ENCODE data around the gene TRRAP. TPM values are rescaled to one million over a fixed set of nuclear protein-coding genes. Genes with fewer than 3 reads are reported as not detected.
A peak's percentile ranks its signal among the peaks of the same experiment; 100 is the strongest.

TRRAP gene
- polyA plus RNA-seq, 2 donors = 5.8 to 7.6 TPM

DNA sequence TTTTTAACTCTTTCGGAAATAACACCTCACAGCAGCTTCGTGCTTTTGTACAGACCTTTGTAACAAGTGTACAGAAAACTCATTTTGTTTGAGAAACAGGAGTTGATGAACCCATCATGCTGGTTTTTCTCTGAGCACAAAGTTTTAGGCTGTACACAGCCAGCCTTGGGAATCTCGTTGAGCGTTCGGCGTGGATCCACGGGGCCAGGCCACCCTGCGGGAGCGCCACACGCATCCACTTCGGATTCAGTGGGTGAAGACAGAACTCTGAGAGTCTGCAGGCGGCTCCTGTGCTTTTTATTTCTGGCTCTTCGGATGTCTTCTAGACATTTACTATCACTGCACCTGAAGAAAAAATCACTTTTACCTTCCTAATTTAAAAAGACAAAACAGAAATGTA is 134.4 kb downstream of the TRRAP start:
- Histone ChIP-seq H3K27me3 (ENCODE audit: control insufficient read depth in 1 of 2, insufficient read depth in 2 of 2, low read length in 2 of 2) (no peaks in the 10 kb centered on the region), H3K36me3 (ENCODE audit: control insufficient read depth in 2 of 2, insufficient read depth in 2 of 2, low read length in 1 of 2) (peaks cover 23 to 53% of the 10 kb centered on the region in 2 donors), H3K4me3 (ENCODE audit: low read depth in 1 of 2, low read length in 2 of 2) (no peak overlapping the region), H3K4me1 (ENCODE audit: control insufficient read depth in 2 of 2, insufficient read depth in 2 of 2, low read length in 1 of 2) (no peaks in the 10 kb centered on the region), H3K27ac (ENCODE audit: low read depth in 2 of 2, low read length in 1 of 2) (no peak overlapping the region), H3K9me3 (ENCODE audit: control insufficient read depth in 2 of 2, insufficient read depth in 1 of 2, low read depth in 1 of 2, low read length in 1 of 2) (peaks cover 0 to 3% of the 10 kb centered on the region in 2 donors)
- WGBS, 2 donors = 97 to 98% methylated on average over 13 of the region's 13 CpGs

DNA sequence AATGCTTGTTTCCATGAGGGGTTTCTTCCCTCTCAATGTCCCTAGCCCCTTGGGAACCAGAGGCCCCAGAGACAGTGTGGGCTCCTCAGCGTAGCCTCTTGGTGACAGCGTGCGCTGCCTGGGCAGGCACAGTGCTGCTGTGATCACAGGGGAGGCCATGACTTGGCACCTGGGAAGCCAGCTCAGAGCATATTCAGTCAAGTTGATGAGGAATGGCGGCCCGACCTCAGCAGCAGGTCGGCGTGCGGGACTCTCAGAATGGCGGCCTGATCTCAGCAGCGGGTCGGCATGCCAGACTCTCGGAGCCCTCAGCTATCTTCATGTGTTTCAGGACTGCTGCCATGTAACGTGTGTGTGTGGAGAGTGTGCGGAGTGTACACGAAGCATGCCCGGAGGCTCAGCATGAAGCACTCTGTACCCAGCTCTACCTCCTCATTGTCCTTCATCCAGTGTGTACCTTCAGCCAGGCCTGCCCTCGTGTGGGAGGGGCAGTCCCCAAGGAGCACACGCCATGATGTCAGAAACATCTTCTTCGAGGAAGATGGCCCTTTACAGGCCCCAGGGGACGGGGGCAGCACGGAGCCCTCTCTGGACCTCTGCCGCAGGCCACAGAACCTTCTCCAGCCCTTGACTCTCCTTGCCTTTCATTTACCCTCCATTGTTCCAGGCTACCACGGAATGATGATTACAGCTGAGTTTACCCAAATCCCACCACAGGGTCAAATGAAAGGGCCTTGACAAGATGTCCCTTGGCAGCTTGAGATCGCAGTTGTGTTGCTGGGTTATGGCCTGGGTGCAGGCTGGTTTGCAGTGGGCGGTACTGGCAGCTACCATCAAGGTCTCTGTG is 135.2 kb downstream of the TRRAP start:
- no peak overlapping the region for H3K27ac ChIP-seq (ENCODE audit: low read depth in 2 of 2, low read length in 1 of 2)
- H3K9me3 ChIP-seq (ENCODE audit: control insufficient read depth in 2 of 2, insufficient read depth in 1 of 2, low read depth in 1 of 2, low read length in 1 of 2) = peaks cover 0 to 3% of the 10 kb centered on the region in 2 donors
- H3K4me3 ChIP-seq (ENCODE audit: low read depth in 1 of 2, low read length in 2 of 2) = no peak overlapping the region
- no peaks in the 10 kb centered on the region for H3K27me3 ChIP-seq (ENCODE audit: control insufficient read depth in 1 of 2, insufficient read depth in 2 of 2, low read length in 2 of 2)
- peaks cover 23 to 47% of the 10 kb centered on the region in 2 donors for H3K36me3 ChIP-seq (ENCODE audit: control insufficient read depth in 2 of 2, insufficient read depth in 2 of 2, low read length in 1 of 2)
- no peaks in the 10 kb centered on the region for H3K4me1 ChIP-seq (ENCODE audit: control insufficient read depth in 2 of 2, insufficient read depth in 2 of 2, low read length in 1 of 2)
- 96% methylated on average over 25 of the region's 25 CpGs for WGBS, 2 donors

DNA sequence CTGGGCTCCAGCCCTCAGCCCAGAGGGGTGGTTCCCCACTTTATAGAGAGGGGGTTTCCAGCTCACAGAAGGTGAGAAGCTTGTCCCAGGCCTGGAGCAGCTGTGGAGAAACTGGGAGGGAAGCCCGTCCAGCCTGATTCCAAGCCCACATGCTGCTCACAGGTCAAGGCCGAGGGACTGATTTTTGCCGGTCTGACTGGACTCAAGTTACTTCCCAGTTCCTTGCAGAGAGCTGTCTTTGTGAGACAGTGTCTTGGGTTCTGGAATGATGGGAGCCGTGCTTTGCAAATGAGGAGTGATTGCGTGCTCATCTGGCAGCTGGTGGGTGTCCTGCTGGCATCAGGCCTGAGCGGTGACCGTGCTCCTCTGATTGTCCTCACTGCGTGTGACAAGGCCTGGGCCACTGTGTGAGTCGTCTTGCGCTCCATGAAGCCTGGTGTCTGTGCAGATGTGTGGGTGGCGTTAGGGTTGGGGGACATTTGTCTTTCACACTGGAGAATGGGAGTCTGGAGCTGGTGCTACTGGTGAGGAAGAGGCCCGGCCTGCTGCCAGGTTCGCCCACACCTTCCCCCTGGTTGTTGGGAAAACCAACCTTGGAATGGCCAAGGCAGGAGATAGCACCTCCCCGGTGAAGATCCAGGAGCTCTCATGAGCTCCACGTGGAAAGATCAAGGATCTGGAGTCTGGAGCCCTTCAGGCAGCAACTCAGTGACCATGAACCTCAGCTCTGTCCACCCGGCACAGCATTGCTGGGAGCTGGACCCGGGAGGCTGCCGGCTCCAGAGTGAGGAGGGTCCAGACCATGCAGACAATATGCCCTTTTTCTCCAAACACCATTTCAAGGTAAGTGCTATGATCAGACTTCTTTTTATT is 136.0 kb downstream of the TRRAP start:
- H3K9me3 ChIP-seq (ENCODE audit: control insufficient read depth in 2 of 2, insufficient read depth in 1 of 2, low read depth in 1 of 2, low read length in 1 of 2) = peaks cover 0 to 3% of the 10 kb centered on the region in 2 donors
- H3K4me3 ChIP-seq (ENCODE audit: low read depth in 1 of 2, low read length in 2 of 2) = no peak overlapping the region
- H3K27ac ChIP-seq (ENCODE audit: low read depth in 2 of 2, low read length in 1 of 2) = no peak overlapping the region
- H3K27me3 ChIP-seq (ENCODE audit: control insufficient read depth in 1 of 2, insufficient read depth in 2 of 2, low read length in 2 of 2) = no peaks in the 10 kb centered on the region
- H3K36me3 ChIP-seq (ENCODE audit: control insufficient read depth in 2 of 2, insufficient read depth in 2 of 2, low read length in 1 of 2) = peaks cover 23 to 39% of the 10 kb centered on the region in 2 donors
- WGBS, 2 donors = 95% methylated on average over 18 of the region's 18 CpGs
- no peaks in the 10 kb centered on the region for H3K4me1 ChIP-seq (ENCODE audit: control insufficient read depth in 2 of 2, insufficient read depth in 2 of 2, low read length in 1 of 2)

DNA sequence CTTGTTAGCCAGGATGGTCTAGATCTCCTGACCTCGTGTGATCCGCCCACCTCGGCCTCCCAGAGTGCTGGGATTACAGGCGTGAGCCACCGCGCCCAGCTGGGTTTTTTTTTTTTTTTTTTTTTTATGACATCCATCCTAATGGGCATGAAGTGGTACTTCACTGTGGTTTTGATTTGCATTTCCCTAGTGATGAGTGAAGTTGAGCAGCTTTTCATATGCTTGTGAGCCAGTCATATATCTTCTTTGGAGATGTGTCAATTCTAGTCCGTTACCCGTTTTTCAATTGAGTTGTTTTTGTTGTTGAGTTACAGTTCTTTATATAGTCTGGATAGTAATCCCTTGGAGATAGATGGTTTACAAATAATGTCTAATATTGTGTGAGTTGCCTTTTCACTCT is 137.9 kb downstream of the TRRAP start:
- Histone ChIP-seq H3K36me3 (ENCODE audit: control insufficient read depth in 2 of 2, insufficient read depth in 2 of 2, low read length in 1 of 2) (peaks cover 22 to 31% of the 10 kb centered on the region in 2 donors), H3K27me3 (ENCODE audit: control insufficient read depth in 1 of 2, insufficient read depth in 2 of 2, low read length in 2 of 2) (no peaks in the 10 kb centered on the region), H3K4me3 (ENCODE audit: low read depth in 1 of 2, low read length in 2 of 2) (no peak overlapping the region), H3K27ac (ENCODE audit: low read depth in 2 of 2, low read length in 1 of 2) (no peak overlapping the region), H3K9me3 (ENCODE audit: control insufficient read depth in 2 of 2, insufficient read depth in 1 of 2, low read depth in 1 of 2, low read length in 1 of 2) (peaks cover 0 to 3% of the 10 kb centered on the region in 2 donors), H3K4me1 (ENCODE audit: control insufficient read depth in 2 of 2, insufficient read depth in 2 of 2, low read length in 1 of 2) (no peaks in the 10 kb centered on the region)
- WGBS, 2 donors = 89 to 93% methylated on average over 8 of the region's 8 CpGs

DNA sequence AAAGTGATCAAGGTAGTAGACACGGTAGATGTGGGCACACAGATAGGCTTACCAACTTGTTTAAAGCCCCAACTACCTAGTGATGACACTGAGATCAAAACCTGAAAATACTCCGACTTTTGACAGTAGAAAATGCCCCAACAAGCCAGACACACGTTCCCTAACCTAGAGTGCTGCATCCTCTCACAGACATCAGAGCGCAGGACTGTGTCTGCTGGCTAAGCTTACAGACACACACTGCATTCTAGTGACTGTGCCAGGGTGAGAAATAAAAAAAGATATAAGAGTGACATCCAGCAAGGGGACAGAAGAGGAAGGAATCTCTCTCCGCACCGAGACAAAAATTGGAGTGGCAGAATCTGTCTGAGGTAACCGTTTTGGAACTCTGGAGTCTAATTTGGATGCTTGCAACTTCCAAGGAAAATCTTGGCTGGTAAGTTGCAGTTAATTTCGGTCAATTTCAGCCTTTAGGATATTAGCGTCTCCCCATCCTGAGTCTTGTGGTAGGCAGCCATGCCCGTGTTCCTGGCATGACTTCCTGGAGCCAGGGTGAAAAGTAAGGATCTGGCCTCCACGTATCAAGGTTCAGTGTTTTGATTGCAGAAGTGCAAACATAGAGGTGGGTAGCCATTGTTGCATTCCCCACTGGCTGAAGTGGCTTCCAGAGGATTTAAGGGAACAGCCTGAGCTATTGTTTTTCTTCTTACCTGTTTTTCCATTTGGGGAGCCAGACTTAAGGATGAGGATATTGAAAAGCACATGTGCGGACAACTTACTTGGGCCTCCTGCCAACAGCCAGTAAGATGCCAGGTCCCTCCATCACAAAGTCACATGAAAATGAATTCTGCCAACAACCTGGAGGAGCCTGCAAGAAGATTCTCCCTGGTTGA is 141.4 kb downstream of the TRRAP start:
- 70 to 83% methylated on average over 12 of the region's 12 CpGs for WGBS, 2 donors
- H3K27ac ChIP-seq (ENCODE audit: low read depth in 2 of 2, low read length in 1 of 2) = no peak overlapping the region
- no peaks in the 10 kb centered on the region for H3K27me3 ChIP-seq (ENCODE audit: control insufficient read depth in 1 of 2, insufficient read depth in 2 of 2, low read length in 2 of 2)
- no peaks in the 10 kb centered on the region for H3K4me1 ChIP-seq (ENCODE audit: control insufficient read depth in 2 of 2, insufficient read depth in 2 of 2, low read length in 1 of 2)
- no peaks in the 10 kb centered on the region for H3K9me3 ChIP-seq (ENCODE audit: control insufficient read depth in 2 of 2, insufficient read depth in 1 of 2, low read depth in 1 of 2, low read length in 1 of 2)
- peaks cover 0 to 4% of the 10 kb centered on the region in 2 donors for H3K36me3 ChIP-seq (ENCODE audit: control insufficient read depth in 2 of 2, insufficient read depth in 2 of 2, low read length in 1 of 2)
- H3K4me3 ChIP-seq (ENCODE audit: low read depth in 1 of 2, low read length in 2 of 2) = no peak overlapping the region

DNA sequence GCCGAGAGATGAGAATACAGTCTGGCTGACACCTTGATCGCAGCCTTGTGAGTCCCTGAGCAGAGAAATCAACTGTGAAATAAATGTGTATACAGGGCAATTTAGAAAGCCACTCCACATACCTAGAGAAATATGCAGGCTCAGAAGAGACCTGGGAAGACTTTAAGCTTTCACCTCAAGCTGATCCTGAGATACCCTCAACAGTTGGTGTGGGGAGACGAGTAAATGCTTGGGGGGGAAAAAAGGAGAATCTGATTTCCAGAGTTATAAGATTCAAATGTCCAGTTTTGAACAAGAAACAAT is 142.0 kb downstream of the TRRAP start:
- 76 to 92% methylated on average over 3 of the region's 3 CpGs for WGBS, 2 donors
- H3K27ac ChIP-seq (ENCODE audit: low read depth in 2 of 2, low read length in 1 of 2) = no peak overlapping the region
- no peak overlapping the region for H3K4me3 ChIP-seq (ENCODE audit: low read depth in 1 of 2, low read length in 2 of 2)

DNA sequence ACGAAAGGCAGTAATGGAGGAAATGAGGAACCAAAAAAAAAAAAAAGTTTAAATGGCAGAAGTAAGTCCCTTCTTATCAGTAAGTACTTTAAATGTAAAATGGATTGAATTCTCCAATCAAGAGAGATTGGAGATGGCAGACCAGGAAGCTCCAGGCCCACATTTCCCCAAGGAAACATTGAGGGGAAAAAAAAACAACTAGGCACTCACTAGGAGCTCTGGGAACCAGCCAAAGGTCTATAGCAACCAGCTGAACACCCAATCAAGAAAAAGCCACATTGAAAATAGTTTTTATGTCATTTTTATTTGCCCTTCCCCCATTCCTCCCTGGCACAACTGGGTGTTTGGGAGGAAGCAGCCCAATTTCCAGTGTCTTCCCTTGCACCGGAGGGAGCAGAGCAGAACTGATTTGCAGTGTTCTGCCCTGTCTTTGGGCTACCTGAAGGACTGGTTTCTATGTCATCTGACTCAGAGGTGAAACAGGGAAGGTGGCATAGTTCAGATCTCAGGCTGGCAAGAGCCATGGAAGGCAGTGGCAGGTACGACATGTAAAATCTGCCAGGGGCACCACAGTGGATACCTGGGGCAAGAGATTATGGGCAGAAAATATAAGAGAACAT is 143.7 kb downstream of the TRRAP start:
- Histone ChIP-seq H3K4me1 (ENCODE audit: control insufficient read depth in 2 of 2, insufficient read depth in 2 of 2, low read length in 1 of 2) (no peaks in the 10 kb centered on the region), H3K9me3 (ENCODE audit: control insufficient read depth in 2 of 2, insufficient read depth in 1 of 2, low read depth in 1 of 2, low read length in 1 of 2) (no peaks in the 10 kb centered on the region), H3K4me3 (ENCODE audit: low read depth in 1 of 2, low read length in 2 of 2) (no peak overlapping the region), H3K27me3 (ENCODE audit: control insufficient read depth in 1 of 2, insufficient read depth in 2 of 2, low read length in 2 of 2) (no peaks in the 10 kb centered on the region), H3K27ac (ENCODE audit: low read depth in 2 of 2, low read length in 1 of 2) (peak overlapping the region; percentile 36 to 54), H3K36me3 (ENCODE audit: control insufficient read depth in 2 of 2, insufficient read depth in 2 of 2, low read length in 1 of 2) (no peaks in the 10 kb centered on the region)
- WGBS, 2 donors = 51 to 65% methylated on average over 3 of the region's 3 CpGs

More for the DNA sequence above, 142.0 kb downstream of the TRRAP start:
- no peaks in the 10 kb centered on the region for H3K27me3 ChIP-seq (ENCODE audit: control insufficient read depth in 1 of 2, insufficient read depth in 2 of 2, low read length in 2 of 2)
- no peaks in the 10 kb centered on the region for H3K4me1 ChIP-seq (ENCODE audit: control insufficient read depth in 2 of 2, insufficient read depth in 2 of 2, low read length in 1 of 2)
- H3K36me3 ChIP-seq (ENCODE audit: control insufficient read depth in 2 of 2, insufficient read depth in 2 of 2, low read length in 1 of 2) = peaks cover 0 to 2% of the 10 kb centered on the region in 2 donors
- no peaks in the 10 kb centered on the region for H3K9me3 ChIP-seq (ENCODE audit: control insufficient read depth in 2 of 2, insufficient read depth in 1 of 2, low read depth in 1 of 2, low read length in 1 of 2)

DNA sequence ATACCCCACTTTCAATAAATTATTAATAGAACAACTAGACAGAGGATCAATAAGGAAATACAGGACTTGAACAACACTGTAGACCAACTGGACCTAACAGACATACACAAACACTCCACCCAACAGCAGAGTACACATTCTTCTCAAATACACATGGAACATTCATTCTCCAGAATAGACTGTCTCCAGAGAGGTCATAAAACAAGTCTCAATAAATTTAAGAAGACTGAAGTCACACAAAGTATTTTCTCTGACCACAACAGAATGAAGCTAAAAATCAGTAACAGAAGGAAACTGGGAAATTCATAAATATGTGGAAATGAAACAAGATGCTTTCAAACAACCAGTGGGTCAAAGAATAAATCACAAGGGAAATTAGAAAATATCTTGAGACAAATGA is 145.7 kb downstream of the TRRAP start:
- Histone ChIP-seq H3K4me1 (ENCODE audit: control insufficient read depth in 2 of 2, insufficient read depth in 2 of 2, low read length in 1 of 2) (no peaks in the 10 kb centered on the region), H3K9me3 (ENCODE audit: control insufficient read depth in 2 of 2, insufficient read depth in 1 of 2, low read depth in 1 of 2, low read length in 1 of 2) (no peaks in the 10 kb centered on the region), H3K4me3 (ENCODE audit: low read depth in 1 of 2, low read length in 2 of 2) (no peak overlapping the region), H3K36me3 (ENCODE audit: control insufficient read depth in 2 of 2, insufficient read depth in 2 of 2, low read length in 1 of 2) (peaks cover under 1 to 12% of the 10 kb centered on the region in 2 donors), H3K27me3 (ENCODE audit: control insufficient read depth in 1 of 2, insufficient read depth in 2 of 2, low read length in 2 of 2) (no peaks in the 10 kb centered on the region), H3K27ac (ENCODE audit: low read depth in 2 of 2, low read length in 1 of 2) (no peak overlapping the region)

DNA sequence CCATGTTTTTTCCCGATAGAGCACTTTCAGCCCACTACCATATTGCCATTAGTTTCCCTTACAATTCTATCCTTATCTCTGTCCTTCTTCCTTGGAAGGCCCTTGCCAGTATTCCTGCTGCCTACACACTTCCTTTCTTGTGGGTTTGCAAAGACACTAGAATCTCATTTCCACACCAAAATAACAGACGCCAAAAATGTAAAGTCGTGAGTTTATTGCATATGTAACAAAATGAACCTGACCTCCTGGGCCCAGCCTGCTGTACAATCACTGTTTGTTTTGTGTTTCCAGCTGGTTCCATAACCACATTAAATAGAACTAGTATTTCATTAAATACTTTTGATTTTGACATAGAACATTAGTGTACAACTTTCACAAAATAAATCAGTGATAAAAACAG is 148.9 kb downstream of the TRRAP start:
- Histone ChIP-seq H3K4me1 (ENCODE audit: control insufficient read depth in 2 of 2, insufficient read depth in 2 of 2, low read length in 1 of 2) (no peaks in the 10 kb centered on the region), H3K27me3 (ENCODE audit: control insufficient read depth in 1 of 2, insufficient read depth in 2 of 2, low read length in 2 of 2) (no peaks in the 10 kb centered on the region), H3K4me3 (ENCODE audit: low read depth in 1 of 2, low read length in 2 of 2) (no peak overlapping the region), H3K27ac (ENCODE audit: low read depth in 2 of 2, low read length in 1 of 2) (no peak overlapping the region), H3K36me3 (ENCODE audit: control insufficient read depth in 2 of 2, insufficient read depth in 2 of 2, low read length in 1 of 2) (peaks cover 13 to 30% of the 10 kb centered on the region in 2 donors), H3K9me3 (ENCODE audit: control insufficient read depth in 2 of 2, insufficient read depth in 1 of 2, low read depth in 1 of 2, low read length in 1 of 2) (no peaks in the 10 kb centered on the region)
- WGBS, 2 donors = 55 to 64% methylated on average over 3 of the region's 3 CpGs
